ENCODE data around the gene TBX4.

- TF ChIP-seq CTCF (IDR thresholded peaks at IDR 0.05) (no peak), ZFX (IDR thresholded peaks at IDR 0.05; ENCODE audit: borderline replicate concordance) (no peak)
Observed at GRCh38 chr17:61421460-61421859, 30.8 kb upstream of the TBX4 start.

All from 22Rv1 (cell line).